ENCODE data around the gene HEBP1.

The HEBP1 gene

DNA sequence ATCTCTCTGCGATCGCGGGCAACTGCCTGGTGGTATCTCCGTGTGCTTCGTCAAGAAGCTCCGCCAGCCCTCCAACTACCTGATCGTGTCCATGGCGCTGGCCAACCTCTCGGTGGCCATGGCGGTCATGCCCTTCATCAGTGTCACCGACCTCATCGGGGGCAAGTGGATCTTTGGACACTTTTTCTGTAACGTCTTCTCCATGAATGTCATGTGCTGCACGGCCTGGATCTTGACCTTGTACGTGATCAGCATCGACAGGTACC lies 1.6 kb upstream of the HEBP1 start:
- TF ChIP-seq, protein P1, sequence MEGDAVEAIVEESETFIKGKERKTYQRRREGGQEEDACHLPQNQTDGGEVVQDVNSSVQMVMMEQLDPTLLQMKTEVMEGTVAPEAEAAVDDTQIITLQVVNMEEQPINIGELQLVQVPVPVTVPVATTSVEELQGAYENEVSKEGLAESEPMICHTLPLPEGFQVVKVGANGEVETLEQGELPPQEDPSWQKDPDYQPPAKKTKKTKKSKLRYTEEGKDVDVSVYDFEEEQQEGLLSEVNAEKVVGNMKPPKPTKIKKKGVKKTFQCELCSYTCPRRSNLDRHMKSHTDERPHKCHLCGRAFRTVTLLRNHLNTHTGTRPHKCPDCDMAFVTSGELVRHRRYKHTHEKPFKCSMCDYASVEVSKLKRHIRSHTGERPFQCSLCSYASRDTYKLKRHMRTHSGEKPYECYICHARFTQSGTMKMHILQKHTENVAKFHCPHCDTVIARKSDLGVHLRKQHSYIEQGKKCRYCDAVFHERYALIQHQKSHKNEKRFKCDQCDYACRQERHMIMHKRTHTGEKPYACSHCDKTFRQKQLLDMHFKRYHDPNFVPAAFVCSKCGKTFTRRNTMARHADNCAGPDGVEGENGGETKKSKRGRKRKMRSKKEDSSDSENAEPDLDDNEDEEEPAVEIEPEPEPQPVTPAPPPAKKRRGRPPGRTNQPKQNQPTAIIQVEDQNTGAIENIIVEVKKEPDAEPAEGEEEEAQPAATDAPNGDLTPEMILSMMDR (IDR thresholded peaks at IDR 0.05), result no peak

DNA sequence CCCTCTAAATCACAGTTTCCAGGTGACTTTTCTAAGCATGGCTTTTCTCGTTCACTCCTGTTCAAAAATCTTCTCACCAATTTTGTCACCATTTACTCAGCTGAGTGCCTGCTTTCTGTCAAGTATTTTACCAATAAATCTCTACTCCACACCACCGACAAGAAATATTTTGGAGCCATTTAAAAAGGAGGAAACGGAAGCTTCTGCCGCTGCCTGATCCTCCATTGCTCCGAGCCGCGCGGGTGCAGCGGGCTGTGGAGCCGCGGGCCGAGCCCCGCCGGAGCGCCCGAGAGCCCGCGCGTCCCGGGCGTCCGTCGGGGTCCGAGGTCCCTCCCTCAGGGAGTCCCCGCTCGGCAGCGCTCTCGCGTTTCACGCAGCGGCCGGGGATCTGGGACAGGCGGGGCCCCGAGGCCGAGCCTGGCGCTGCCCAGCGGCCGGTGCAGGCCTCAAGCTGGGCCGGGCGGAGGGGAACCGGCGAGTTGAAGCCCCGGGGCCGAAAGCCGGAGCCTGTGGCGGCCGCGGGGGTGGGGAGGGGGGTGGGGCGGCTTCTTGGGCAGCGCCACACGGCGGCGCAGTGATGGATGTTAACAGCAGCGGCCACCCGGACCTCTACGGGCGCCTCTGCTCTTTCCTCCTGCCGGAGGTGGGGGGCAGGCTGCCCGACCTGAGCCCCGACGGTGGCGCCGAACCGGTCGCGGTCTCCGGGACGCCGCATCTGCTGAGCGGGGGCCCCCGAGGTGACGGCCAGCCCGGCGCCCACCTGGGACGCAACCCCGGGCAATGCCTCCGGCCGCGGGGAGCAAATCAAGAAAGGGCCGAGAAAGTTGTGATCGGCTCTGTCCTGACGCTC lies 1.1 kb upstream of the HEBP1 start:
- TF ChIP-seq, protein P1 (IDR thresholded peaks at IDR 0.05), result no peak

DNA sequence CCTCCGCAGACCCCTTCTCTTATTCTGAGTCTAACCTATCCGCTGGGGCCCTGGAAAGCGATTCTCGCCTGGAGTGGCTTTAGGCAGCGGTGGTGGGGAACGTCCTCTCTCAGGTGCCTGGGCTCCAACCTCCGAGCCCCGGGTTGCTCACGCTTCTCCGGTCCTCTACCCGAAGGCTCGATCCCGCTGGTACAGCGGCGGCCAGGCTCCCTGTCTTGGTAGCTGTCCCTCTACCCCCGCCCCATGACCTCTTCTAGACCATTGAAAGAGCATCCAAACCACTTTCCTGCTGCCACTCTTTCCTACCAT lies 505 bp upstream of the HEBP1 start:
- TF ChIP-seq, protein P1 (IDR thresholded peaks at IDR 0.05), result no peak

DNA sequence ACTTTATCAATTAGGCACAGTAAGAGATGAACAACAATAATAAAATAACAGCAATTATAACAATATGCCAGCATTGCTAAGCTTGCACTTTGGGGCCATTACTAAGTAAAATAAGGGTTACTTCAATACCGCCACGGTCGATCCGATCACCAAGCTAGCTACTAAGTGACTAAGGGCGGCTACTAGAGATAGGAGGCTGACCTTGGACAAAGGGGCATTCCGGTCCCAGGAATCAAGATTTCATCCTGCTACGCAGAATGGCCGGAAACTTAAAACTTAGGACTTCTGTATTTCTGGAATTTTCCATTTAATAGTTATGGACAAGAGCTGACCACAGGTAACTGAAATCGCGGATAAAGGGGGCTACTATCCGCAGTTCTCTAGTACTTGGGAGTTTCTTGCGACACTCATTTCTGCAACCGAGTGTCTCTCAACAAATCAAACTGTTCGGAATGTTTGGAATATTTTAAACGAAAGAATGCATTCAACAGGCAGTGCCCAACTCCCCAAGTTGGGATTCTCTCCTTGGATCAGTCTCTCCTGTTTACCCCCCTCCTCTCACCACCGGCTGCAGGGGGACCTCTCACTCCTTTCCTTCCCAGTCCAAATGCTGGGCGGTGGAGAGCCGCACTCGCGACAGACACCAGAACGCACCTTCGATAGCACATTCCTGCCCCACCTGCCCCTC lies 650 bp downstream of the HEBP1 start:
- TF ChIP-seq, protein P1 (IDR thresholded peaks at IDR 0.05), result no peak; the same call in 1 of the 2 replicates

DNA sequence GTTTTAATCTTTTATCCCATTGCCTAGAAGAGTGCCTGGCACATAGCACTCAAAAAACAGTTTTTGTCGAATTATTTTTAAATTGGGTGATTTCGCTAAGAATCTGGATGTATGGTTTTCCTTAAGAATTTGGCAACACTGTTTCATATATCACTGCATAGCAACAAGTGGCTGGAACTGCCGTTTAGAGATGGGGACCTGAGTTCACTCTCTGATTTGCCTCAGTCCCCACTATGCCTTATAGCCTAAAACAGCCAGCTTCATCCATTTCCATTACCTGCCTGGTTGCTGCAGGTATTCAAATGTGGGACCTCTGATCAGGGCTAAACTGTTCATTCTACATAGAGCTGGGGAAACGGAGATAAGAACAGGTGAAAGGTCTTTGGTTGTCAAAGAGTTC lies 1.8 kb downstream of the HEBP1 start:
- TF ChIP-seq, protein P1 (IDR thresholded peaks at IDR 0.05), result no peak

DNA sequence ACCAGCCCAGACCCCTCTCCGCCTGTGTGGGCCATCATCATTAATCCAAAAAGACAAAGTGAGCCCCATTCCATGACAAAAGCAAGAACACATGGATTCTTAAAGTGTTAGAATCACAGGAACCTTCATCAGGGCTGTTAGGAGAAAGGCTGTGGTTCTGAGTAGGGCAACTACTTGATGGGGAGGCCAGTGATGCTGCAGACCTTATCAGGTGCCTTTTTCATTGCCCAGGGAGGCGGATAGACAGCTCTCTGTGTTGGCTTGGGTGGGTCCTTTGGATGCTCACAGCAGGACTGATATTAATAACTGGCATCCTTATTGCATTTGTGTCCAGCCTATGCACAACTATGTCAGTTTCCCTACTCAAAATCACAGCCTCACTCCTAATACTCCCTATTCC lies 2.3 kb downstream of the HEBP1 start:
- TF ChIP-seq, protein P1 (IDR thresholded peaks at IDR 0.05), result no peak

DNA sequence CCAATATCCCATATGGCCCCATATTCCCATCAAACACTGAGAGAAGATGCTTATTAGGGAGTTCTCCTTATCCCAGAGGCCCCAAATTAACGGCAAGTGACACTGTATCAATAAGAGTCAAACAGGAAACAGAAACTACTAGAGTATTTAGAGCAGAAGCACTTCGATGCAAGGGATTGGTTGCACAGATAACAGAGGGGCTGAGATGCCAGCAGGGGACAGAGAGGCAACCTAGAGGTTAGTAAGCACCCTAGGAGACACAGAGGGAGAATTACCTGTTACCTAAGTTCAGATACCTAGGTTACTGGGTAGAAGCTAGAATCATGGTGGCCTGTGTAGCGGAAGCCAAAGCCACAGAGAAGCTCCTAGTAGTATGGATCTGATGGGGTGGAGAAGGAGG lies 2.9 kb downstream of the HEBP1 start:
- TF ChIP-seq, protein P1 (IDR thresholded peaks at IDR 0.05), result no peak

All from LNCAP (cell line).